ENCODE measurements around the gene PCNX3.

DNA sequence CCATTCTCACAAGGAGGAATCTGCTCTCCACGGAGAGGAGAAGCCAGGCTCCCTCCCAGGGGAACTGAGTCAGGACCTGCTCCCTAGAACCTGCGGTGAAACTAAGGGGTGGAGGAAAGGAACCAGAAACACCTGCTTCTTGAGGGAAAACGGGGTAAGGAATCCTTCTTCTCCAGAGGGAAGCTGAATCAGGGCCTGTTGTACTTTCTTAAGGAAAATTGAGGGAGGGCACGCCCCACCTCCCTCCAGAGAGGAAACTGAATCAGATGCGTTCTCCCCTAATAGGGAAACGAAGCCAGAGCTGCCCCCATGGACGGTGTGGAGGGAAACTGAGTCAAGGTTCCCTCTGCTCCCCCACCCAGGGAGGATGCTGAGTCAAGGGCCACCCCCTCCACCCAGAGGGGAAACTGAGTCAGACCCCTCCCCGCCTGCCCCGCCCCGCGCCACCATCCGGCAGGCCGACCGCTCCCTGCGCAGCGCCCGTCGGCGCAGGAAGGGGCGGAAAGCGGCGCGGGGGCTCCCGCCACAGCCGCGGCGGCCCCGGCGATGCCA is 46.7 kb downstream of the PCNX3 start:
- TF ChIP-seq POLR2A (IDR thresholded peaks at IDR 0.05; ENCODE audit: low read depth, low read length), result no peak
- TF ChIP-seq TAF1 (IDR thresholded peaks at IDR 0.05; ENCODE audit: borderline replicate concordance, low read depth, low read length), result no peak
